MV-4-11 (cell line): ENCODE data around the gene SHISAL1.

ENCODE experiments used
- DNase-seq: peaks from one replicate; lab custom pipeline; 2025; lab: John Stamatoyannopoulos, UW

SHISAL1 gene

GRCh38 chr22:44231233-44231632 lies 81.5 kb downstream of the SHISAL1 start:
- no peak for DNase-seq

GRCh38 chr22:44229809-44230208 lies 82.9 kb downstream of the SHISAL1 start:
- no peak for DNase-seq

GRCh38 chr22:44229331-44229730 lies 83.4 kb downstream of the SHISAL1 start:
- no peak for DNase-seq

- no peak for DNase-seq
Measured at GRCh38 chr22:44225812-44226211, 86.9 kb downstream of the SHISAL1 start.

GRCh38 chr22:44225091-44225689 lies 87.6 kb downstream of the SHISAL1 start:
- DNase-seq = no peak

- DNase-seq = no peak
Measured at GRCh38 chr22:44224166-44224565, 88.6 kb downstream of the SHISAL1 start.

GRCh38 chr22:44221710-44222475 lies 90.9 kb downstream of the SHISAL1 start:
- no peak for DNase-seq

GRCh38 chr22:44220727-44221680 lies 91.7 kb downstream of the SHISAL1 start:
- no peak for DNase-seq

GRCh38 chr22:44219101-44219870 lies 93.5 kb downstream of the SHISAL1 start:
- no peak for DNase-seq

GRCh38 chr22:44218071-44218470 lies 94.7 kb downstream of the SHISAL1 start:
- no peak for DNase-seq

- no peak for DNase-seq
Measured at GRCh38 chr22:44217346-44217745, 95.4 kb downstream of the SHISAL1 start.

GRCh38 chr22:44215287-44215686 lies 97.5 kb downstream of the SHISAL1 start:
- no peak for DNase-seq

GRCh38 chr22:44214764-44215163 lies 98.0 kb downstream of the SHISAL1 start:
- DNase-seq = no peak

GRCh38 chr22:44214187-44214586 lies 98.6 kb downstream of the SHISAL1 start:
- no peak for DNase-seq

- DNase-seq = no peak
Measured at GRCh38 chr22:44213489-44214043, 99.2 kb downstream of the SHISAL1 start.

GRCh38 chr22:44212936-44213335 lies 99.8 kb downstream of the SHISAL1 start:
- DNase-seq = no peak

GRCh38 chr22:44211946-44212930 lies 100.5 kb downstream of the SHISAL1 start:
- no peak for DNase-seq

- peak; percentile 38 for DNase-seq
Measured at GRCh38 chr22:44211256-44211945, 101.3 kb downstream of the SHISAL1 start.

GRCh38 chr22:44210722-44211121 lies 102.0 kb downstream of the SHISAL1 start:
- no peak for DNase-seq

GRCh38 chr22:44209343-44209742 lies 103.4 kb downstream of the SHISAL1 start:
- DNase-seq = no peak
